GM06990 (cell line): ENCODE data around the gene STH.

Experiments
- DNase-seq: peaks from one replicate; pipeline ENCODE4 v3.0.0-alpha.2; 2011; ENCODE audit not compliant: insufficient read length; ENCODE audit errors: extremely low read depth
- H3K27me3 ChIP-seq: replicated peaks from 2 replicates; pipeline ENCODE4 v1.6.0; 2011; ENCODE audit warnings: low read length; ENCODE audit not compliant: control insufficient read depth, insufficient read depth
- H3K36me3 ChIP-seq: 2 replicates; pipeline ENCODE4 v1.5.1; 2011; ENCODE audit warnings: low read length; ENCODE audit not compliant: control insufficient read depth, insufficient read depth
- H3K4me3 ChIP-seq: replicated peaks from 2 replicates; pipeline ENCODE4 v1.5.1; 2011; ENCODE audit warnings: low read depth, mild to moderate bottlenecking, control low read depth, low read length
- TF ChIP-seq, protein P1 (sequence below): IDR thresholded peaks from 2 replicates; pipeline ENCODE4 v1.5.1; 2011; ENCODE audit warnings: low read length, control low read depth, mild to moderate bottlenecking, inconsistent platforms; ENCODE audit not compliant: insufficient read depth, poor library complexity, severe bottlenecking

STH gene

DNA sequence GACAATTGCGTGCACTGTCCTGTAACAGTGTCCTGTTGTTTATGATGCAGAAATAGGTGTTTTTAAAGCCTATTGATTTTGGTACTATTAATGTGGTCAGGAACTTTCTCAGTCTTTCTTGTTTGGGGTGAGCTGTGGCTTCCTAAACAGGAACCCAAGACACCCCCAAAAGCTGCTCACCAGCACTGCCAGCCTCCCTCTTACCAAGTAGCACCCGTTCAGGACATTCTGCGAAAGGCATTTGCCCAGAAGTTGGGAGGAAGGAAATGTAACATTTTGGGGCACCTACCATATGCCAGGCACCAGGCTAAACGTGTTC lies 21.6 kb upstream of the STH start:
- H3K27me3 ChIP-seq, result peaks cover 2% of the 10 kb centered on the region
- no peak for DNase-seq
- H3K36me3 ChIP-seq, result no peaks in the 10 kb centered on the region
- H3K4me3 ChIP-seq, result no peak overlapping the region
- TF ChIP-seq, protein P1, sequence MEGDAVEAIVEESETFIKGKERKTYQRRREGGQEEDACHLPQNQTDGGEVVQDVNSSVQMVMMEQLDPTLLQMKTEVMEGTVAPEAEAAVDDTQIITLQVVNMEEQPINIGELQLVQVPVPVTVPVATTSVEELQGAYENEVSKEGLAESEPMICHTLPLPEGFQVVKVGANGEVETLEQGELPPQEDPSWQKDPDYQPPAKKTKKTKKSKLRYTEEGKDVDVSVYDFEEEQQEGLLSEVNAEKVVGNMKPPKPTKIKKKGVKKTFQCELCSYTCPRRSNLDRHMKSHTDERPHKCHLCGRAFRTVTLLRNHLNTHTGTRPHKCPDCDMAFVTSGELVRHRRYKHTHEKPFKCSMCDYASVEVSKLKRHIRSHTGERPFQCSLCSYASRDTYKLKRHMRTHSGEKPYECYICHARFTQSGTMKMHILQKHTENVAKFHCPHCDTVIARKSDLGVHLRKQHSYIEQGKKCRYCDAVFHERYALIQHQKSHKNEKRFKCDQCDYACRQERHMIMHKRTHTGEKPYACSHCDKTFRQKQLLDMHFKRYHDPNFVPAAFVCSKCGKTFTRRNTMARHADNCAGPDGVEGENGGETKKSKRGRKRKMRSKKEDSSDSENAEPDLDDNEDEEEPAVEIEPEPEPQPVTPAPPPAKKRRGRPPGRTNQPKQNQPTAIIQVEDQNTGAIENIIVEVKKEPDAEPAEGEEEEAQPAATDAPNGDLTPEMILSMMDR, result no peak

DNA sequence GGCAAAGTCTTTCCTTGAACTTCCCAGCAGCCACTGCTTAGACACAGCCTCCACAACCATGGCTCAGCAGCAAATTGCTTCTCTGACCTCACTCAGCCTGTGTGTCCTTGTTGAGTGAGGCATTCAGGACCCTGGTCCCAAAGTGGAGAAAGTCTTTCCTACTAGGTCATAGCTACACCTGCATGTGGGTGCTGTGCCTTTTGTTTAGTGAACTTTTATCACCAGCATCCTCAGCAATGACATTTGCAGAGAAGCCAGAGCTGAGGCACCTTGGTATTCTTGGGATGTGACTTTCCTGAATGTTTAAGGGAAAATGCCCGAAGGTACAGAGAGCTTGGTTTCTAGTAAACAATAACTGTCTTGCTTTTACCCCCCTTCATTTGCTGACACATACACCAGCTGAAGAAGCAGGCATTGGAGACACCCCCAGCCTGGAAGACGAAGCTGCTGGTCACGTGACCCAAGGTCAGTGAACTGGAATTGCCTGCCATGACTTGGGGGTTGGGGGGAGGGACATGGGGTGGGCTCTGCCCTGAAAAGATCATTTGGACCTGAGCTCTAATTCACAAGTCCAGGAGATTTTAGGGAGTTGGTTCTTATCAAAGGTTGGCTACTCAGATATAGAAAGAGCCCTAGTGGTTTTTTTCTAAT lies 20.9 kb upstream of the STH start:
- Histone ChIP-seq H3K36me3 (no peaks in the 10 kb centered on the region), H3K27me3 (peaks cover 4% of the 10 kb centered on the region), H3K4me3 (no peak overlapping the region)
- no peak for DNase-seq
- TF ChIP-seq, protein P1, result no peak

DNA sequence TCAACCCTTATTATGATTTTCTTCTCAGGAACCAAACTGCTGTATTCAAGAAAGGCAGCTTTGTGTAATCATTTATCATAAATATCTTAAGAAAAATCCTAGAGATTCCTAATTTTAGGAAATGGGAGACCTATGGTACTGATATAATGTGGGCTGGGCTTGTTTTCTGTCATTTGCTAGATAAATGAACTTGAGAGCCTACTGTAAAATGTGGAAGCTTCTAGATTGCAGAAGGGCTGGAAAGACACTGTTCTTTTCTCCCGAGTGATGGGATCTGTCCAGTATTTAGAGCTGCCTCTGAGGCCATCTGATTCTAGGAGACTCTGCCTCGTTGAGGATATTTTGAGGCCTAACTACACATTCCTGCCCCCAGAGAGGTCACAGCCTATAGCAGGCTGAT lies 19.9 kb upstream of the STH start:
- no peaks in the 10 kb centered on the region for H3K36me3 ChIP-seq
- peaks cover 4% of the 10 kb centered on the region for H3K27me3 ChIP-seq
- DNase-seq, result no peak
- TF ChIP-seq, protein P1, result no peak
- no peak overlapping the region for H3K4me3 ChIP-seq

DNA sequence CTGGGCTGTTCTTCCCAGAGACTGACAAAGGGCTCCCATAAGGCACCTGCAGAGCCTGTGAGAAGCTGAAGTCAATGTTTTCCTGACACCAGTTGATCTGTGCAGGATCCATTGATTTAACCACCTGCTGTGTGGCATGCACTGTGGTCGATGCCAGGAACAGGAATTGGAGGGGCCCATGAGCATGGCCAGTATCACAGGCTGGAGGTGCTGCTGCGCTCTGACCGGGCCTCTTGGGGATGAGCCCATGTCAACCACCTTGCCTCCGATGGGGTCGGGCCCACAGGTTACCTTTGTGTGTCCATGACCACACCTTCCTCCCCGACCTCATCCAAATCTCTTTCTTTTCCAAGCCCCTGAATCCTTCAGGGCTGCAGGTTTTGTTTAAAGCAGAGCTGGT lies 18.2 kb upstream of the STH start:
- H3K36me3 ChIP-seq, result no peaks in the 10 kb centered on the region
- no peak overlapping the region for H3K4me3 ChIP-seq
- H3K27me3 ChIP-seq, result peaks cover 4% of the 10 kb centered on the region
- TF ChIP-seq, protein P1, result no peak
- DNase-seq, result no peak

DNA sequence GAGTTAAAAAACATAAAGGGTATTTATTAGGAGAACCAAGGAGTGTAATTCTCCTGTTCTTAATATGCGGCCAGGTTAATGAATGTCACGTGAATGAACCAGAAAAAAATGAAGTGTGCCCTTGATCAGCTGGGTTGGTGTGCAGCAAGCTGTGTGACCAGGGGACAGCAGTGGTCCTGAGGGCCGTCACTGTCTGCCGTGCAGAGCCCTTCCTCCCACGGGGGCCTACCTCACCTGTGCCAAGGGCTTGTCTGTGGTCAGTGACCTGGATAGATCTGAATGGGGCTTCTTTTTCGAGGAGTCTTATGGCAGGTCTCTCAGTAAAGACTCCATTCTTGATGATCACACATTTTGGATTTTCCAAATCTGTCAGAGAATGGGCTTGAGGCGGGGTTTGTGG lies 17.7 kb upstream of the STH start:
- Histone ChIP-seq H3K36me3 (no peaks in the 10 kb centered on the region), H3K27me3 (peaks cover 4% of the 10 kb centered on the region; the same call in 1 of the 2 replicates), H3K4me3 (no peak overlapping the region)
- DNase-seq, result no peak
- TF ChIP-seq, protein P1, result no peak
